DOHH2 (cell line): ENCODE results near the gene SLC35G3.

Experiments
- CTCF ChIP-seq: fragments of 200-600 bp; sonication (generic); IDR thresholded peaks from one replicate; pipeline ENCODE4 v1.5.1; 2014; ENCODE audit warnings: antibody characterized with exemption, mild to moderate bottlenecking, low read depth, low read length; ENCODE audit not compliant: poor library complexity, severe bottlenecking
- EZH2phosphoT487 ChIP-seq: fragments of 200-600 bp; sonication (generic); IDR thresholded peaks from 2 replicates; pipeline ENCODE4 v1.6.1; 2017; ENCODE audit warnings: borderline replicate concordance, mild to moderate bottlenecking, antibody characterized with exemption, low read length, moderate library complexity, mixed read lengths

DNA sequence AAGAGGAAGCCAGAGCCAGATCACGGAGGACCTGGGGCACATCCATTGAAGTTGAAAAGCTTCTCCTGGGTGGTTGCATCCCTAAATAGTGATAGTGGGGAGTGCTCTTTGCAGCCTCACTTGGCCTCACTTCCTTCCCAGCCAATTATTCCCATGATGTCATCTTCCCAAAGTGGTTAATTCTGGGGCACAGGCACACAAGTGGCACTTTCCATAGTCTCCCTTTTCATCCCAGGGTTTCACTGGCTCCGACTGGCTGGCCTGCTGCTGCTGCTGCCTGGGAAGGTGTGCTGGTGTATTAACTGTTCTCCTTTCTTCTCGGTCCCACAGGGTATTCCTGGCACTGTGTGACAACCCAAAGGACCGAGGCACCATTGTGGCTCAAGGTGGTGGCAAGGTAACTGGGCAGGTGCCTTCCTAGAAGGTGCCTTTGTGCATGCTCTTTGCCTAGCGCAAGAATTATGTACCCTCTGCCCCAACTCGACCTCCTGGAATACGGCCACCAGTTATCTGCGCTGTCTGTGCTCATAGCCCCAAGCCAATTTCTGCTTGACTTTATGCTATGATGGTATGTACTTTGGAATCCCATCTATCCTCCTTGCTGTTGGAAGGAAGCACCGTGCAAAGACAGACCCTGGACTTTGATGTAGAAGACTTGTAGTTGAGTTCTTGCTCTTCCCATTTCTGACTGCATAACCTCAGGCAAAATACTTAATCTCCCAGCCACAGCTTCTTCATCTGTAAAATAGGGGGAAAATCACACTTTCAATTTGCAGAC is 18.4 kb downstream of the SLC35G3 start:
- TF ChIP-seq CTCF (no peak), EZH2phosphoT487 (no peak)
